Measurements from ENCODE around the gene TRABD2B.

The TRABD2B gene

DNA sequence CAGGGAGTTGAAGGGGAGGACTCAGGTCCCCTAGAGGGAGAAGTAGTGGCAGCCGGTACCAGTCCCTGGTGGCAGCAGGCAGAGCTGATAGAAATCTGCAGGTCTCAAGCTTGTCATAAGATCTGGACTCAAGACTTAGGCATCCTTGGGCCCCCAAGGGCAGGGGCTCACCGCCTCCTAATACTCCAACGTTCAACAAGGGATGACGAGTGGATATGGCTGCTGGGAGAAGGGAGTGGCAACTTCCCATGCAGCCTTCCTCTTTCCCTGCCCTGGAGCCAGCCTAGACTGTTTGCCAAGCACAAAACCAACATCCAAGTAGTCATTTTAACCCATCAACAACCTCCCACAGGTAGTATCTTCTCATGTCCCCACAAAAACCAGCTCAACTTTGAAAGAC, 6.9 kb downstream of the TRABD2B start:
- DNase-seq (ENCODE audit: low spot score), result no peak
- in situ Hi-C loops (cut with MboI; ENCODE audit: low pct_unique_long_range_greater_than_20kb, low sequenced_read_pairs, unreplicated experiment), result no loop called here
- TF ChIP-seq, protein P1, sequence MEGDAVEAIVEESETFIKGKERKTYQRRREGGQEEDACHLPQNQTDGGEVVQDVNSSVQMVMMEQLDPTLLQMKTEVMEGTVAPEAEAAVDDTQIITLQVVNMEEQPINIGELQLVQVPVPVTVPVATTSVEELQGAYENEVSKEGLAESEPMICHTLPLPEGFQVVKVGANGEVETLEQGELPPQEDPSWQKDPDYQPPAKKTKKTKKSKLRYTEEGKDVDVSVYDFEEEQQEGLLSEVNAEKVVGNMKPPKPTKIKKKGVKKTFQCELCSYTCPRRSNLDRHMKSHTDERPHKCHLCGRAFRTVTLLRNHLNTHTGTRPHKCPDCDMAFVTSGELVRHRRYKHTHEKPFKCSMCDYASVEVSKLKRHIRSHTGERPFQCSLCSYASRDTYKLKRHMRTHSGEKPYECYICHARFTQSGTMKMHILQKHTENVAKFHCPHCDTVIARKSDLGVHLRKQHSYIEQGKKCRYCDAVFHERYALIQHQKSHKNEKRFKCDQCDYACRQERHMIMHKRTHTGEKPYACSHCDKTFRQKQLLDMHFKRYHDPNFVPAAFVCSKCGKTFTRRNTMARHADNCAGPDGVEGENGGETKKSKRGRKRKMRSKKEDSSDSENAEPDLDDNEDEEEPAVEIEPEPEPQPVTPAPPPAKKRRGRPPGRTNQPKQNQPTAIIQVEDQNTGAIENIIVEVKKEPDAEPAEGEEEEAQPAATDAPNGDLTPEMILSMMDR (IDR thresholded peaks at IDR 0.05; ENCODE audit: extremely low read depth, insufficient read depth, missing control alignments), result no peak

DNA sequence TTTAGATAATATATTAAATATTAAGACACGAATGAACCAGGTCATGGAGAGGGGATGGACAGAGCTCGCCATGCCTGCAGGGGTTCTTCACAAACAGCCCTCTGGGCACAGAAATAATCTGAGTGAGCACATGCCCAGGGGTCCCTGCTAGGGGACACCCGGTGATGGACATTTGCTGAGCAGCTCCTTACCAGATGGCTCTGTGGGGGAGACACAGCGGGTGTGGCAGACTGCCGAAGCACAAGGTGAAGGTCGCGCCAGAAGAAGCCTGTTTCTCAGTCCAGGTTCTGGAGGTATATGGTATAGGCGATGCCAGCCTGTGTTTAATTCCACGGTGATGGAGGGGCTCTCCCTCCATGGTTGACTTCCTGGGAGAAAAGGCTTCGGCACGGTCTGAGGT, 9.6 kb downstream of the TRABD2B start:
- in situ Hi-C loops (cut with MboI; ENCODE audit: low pct_unique_long_range_greater_than_20kb, low sequenced_read_pairs, unreplicated experiment), result no loop called here
- DNase-seq (ENCODE audit: low spot score), result no peak
- TF ChIP-seq, protein P1 (IDR thresholded peaks at IDR 0.05; ENCODE audit: extremely low read depth, insufficient read depth, missing control alignments), result no peak

DNA sequence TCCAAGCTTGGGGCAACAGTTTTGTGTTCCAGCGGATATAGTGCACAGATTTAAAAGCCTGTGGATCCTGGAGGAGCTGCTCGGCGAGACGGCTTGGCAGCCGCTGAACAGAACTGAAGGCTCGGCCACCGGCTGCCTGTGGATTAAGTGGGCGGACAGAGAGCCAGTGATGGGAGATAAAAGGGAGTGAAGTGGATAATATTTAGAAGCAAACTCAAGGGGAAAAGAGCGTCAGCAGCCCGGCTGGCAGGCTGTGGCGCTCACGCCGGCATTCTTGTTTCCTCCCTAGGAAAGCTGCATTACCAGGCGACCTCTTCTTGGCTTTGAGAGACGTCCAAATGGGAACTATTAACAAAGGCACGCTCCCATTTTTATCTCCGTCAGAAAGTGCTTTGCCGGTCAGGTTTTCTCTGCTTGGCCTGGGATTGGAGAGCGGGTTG, 10.4 kb downstream of the TRABD2B start:
- TF ChIP-seq, protein P1 (IDR thresholded peaks at IDR 0.05; ENCODE audit: extremely low read depth, insufficient read depth, missing control alignments), result no peak
- no peak for DNase-seq (ENCODE audit: low spot score)
- in situ Hi-C loops (cut with MboI; ENCODE audit: low pct_unique_long_range_greater_than_20kb, low sequenced_read_pairs, unreplicated experiment), result no loop called here

DNA sequence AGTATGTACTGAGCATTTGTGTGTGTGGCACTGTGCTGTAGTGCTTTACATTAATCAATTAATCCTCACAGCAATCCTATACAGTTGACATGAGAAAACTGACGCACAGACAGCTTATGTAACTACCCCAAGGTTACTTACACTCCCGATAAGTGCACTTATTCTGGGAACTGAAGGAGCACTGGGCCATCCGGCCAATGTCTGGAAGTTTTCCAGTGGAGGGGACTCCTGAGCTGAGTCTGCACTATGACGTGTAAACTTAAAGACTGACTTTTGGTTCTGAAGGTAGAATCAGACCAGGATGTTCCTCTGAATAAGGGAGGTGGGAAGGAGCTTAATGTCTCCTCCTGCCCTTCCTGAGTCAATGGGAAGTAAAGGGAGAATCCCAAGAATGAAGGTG, 12.2 kb downstream of the TRABD2B start:
- in situ Hi-C loops (cut with MboI; ENCODE audit: low pct_unique_long_range_greater_than_20kb, low sequenced_read_pairs, unreplicated experiment), result no loop called here
- TF ChIP-seq, protein P1 (IDR thresholded peaks at IDR 0.05; ENCODE audit: extremely low read depth, insufficient read depth, missing control alignments), result no peak
- no peak for DNase-seq (ENCODE audit: low spot score)

DNA sequence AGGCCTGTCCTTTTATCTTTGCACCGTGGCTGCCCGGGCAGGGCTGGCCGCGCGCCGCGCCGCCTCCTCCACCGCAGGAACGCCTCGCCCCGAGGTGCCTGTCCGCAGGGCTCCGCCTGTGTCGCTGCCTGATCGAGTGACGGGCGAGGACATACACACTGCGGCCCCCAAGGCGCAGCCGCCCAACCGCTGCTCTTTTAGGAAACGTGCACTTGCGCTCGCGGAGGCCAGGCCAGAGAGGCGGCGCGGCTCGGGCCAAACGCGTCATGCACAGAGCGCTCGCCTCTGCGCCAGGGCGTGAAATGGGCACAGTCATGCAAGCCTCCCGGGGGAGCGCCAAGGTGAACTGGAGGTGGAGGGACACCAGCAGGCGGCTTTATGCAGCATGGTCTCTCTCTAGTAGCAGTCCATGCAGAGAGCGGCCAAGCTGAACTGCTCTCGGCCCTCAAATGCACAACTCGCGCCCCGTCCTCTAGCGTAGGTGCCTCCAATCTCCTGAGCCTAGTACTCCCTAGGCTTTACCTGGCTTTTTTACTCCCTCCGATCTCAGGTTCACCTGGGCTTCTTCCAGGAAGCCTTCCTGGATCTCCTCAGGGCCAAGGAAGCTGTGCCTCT, 12.9 kb downstream of the TRABD2B start:
- in situ Hi-C loops (cut with MboI; ENCODE audit: low pct_unique_long_range_greater_than_20kb, low sequenced_read_pairs, unreplicated experiment), result no loop called here
- TF ChIP-seq, protein P1 (IDR thresholded peaks at IDR 0.05; ENCODE audit: extremely low read depth, insufficient read depth, missing control alignments), result no peak
- no peak for DNase-seq (ENCODE audit: low spot score)

DNA sequence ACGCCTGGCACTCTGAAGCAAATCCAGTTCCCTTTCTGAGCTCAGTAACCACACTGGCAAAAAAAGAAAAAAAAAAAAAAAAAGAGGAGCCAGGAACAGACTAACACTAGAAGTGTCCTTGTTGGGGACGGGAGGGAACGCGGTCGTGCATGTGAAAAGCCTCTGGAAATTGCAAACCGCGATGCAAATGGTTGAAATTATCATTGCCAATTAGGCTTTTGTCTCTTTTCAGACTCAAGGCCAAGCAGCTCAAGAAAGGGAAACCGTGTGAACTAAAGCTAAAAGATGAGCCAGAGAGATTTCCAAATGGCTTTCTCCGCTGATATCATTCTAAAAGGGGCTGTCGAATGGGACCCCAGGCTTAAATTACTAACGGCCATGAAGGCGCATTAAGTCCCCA, 13.5 kb downstream of the TRABD2B start:
- TF ChIP-seq, protein P1 (IDR thresholded peaks at IDR 0.05; ENCODE audit: extremely low read depth, insufficient read depth, missing control alignments), result no peak
- DNase-seq (ENCODE audit: low spot score), result no peak
- in situ Hi-C loops (cut with MboI; ENCODE audit: low pct_unique_long_range_greater_than_20kb, low sequenced_read_pairs, unreplicated experiment), result no loop called here
